IMR-90 (cell line): ENCODE data around the gene BMPER. TPM values are rescaled to one million over a fixed set of nuclear protein-coding genes. Genes with fewer than 3 reads are reported as not detected.

Experiments
- ATAC-seq: fragments of 200-7000 bp; cut with Tn5 transposase; 2 replicates; pipeline ENCODE4 v1.9.1; 2020; ENCODE audit warnings: low read depth, mild to moderate bottlenecking, moderate library complexity
- BruUV-seq: library from RNA; stranded (reverse); fragments of 400-500 nt; replicated peaks from 2 replicates; lab custom pipeline; 2021; lab: Mats Ljungman, UMichigan
- CTCF ChIA-PET: fragments of 300-600 bp; formaldehyde crosslinking; extraction: SDS; loops from one replicate; lab custom pipeline; 2021; ENCODE audit warnings: antibody characterized with exemption; lab: Yijun Ruan, JAX
- POLR2A ChIA-PET: fragments of 300-600 bp; sonication (Branson Sonifier 250); formaldehyde crosslinking; loops from one replicate; lab custom pipeline; 2022; ENCODE audit warnings: antibody characterized with exemption; ENCODE audit not compliant: unreplicated experiment; lab: Charles Lee
- DNase-seq: peaks from one replicate; pipeline ENCODE4 v3.0.0; 2013
- H2AFZ ChIP-seq: replicated peaks from 2 replicates; pipeline ENCODE3; 2013; ENCODE audit warnings: low read length, mild to moderate bottlenecking; ENCODE audit not compliant: poor library complexity
- H2AK5ac ChIP-seq: 2 replicates; pipeline ENCODE4 v1.6.1; 2013; ENCODE audit warnings: low read depth, low read length, inconsistent platforms
- H2AK9ac ChIP-seq: replicated peaks from 2 replicates; pipeline ENCODE3; 2013; ENCODE audit warnings: mild to moderate bottlenecking, low read depth, low read length, moderate library complexity; ENCODE audit not compliant: poor library complexity
- H2BK120ac ChIP-seq: 2 replicates; pipeline ENCODE4 v1.6.1; 2013; ENCODE audit warnings: low read depth, low read length, inconsistent platforms
- H2BK15ac ChIP-seq: 3 replicates; pipeline ENCODE4 v1.6.1; 2013; ENCODE audit warnings: low read depth, low read length, inconsistent platforms
- H2BK20ac ChIP-seq: 2 replicates; pipeline ENCODE4 v1.6.1; 2013; ENCODE audit warnings: low read depth, mild to moderate bottlenecking, inconsistent platforms, low read length, moderate library complexity
- H2BK5ac ChIP-seq: 2 replicates; pipeline ENCODE4 v1.6.1; 2013; ENCODE audit warnings: mild to moderate bottlenecking, low read depth, low read length, inconsistent platforms; ENCODE audit not compliant: poor library complexity, severe bottlenecking
- H3K14ac ChIP-seq: replicated peaks from 2 replicates; pipeline ENCODE4 v1.6.1; 2013; ENCODE audit warnings: low read depth, low read length, inconsistent platforms
- H3K18ac ChIP-seq: 2 replicates; pipeline ENCODE4 v1.6.1; 2013; ENCODE audit warnings: low read depth, low read length, control low read depth
- H3K23ac ChIP-seq: 2 replicates; pipeline ENCODE4 v1.6.1; 2013; ENCODE audit warnings: low read depth, low read length, inconsistent platforms
- H3K27ac ChIP-seq: 2 replicates; pipeline ENCODE4 v1.5.1; 2013; ENCODE audit warnings: mild to moderate bottlenecking, control low read depth, low read length; ENCODE audit not compliant: insufficient read depth
- H3K27me3 ChIP-seq: 2 replicates; pipeline ENCODE4 v1.6.1; 2013; ENCODE audit warnings: low read length; ENCODE audit not compliant: control insufficient read depth, insufficient read depth
- H3K36me3 ChIP-seq: 2 replicates; pipeline ENCODE4 v1.6.1; 2013; ENCODE audit warnings: low read length, mixed read lengths; ENCODE audit not compliant: control insufficient read depth, insufficient read depth
- H3K4ac ChIP-seq: 2 replicates; pipeline ENCODE4 v1.6.1; 2013; ENCODE audit warnings: low read depth, low read length, inconsistent platforms
- H3K4me1 ChIP-seq: 2 replicates; pipeline ENCODE4 v1.6.1; 2013; ENCODE audit warnings: low read length, mixed read lengths; ENCODE audit not compliant: control insufficient read depth, insufficient read depth
- H3K4me2 ChIP-seq: 2 replicates; pipeline ENCODE4 v1.6.1; 2013; ENCODE audit warnings: low read depth, mild to moderate bottlenecking, control low read depth, low read length, moderate library complexity
- H3K4me3 ChIP-seq: 2 replicates; pipeline ENCODE4 v1.5.1; 2013; ENCODE audit warnings: low read depth, mild to moderate bottlenecking, control low read depth, low read length, moderate library complexity; ENCODE audit not compliant: insufficient read depth
- H3K56ac ChIP-seq: 2 replicates; pipeline ENCODE4 v1.6.1; 2013; ENCODE audit warnings: low read length, inconsistent platforms; ENCODE audit not compliant: insufficient read depth; ENCODE audit errors: extremely low read depth
- H3K79me1 ChIP-seq, 2 experiments: 2 replicates each; pipeline ENCODE4 v1.6.1; 2013; ENCODE audit warnings: low read length in 2 of 2, inconsistent platforms in 1 of 2, low read depth in 1 of 2
- H3K9ac ChIP-seq: 2 replicates; pipeline ENCODE4 v1.6.1; 2013; ENCODE audit warnings: low read depth, low read length, control low read depth
- H3K9me1 ChIP-seq: 2 replicates; pipeline ENCODE4 v1.6.1; 2013; ENCODE audit warnings: low read length, inconsistent platforms; ENCODE audit not compliant: insufficient read depth
- H3K9me3 ChIP-seq: 2 replicates; pipeline ENCODE4 v1.6.1; 2013; ENCODE audit warnings: low read length; ENCODE audit not compliant: control insufficient read depth, insufficient read depth
- H4K20me1 ChIP-seq: 2 replicates; pipeline ENCODE4 v1.6.1; 2013; ENCODE audit warnings: low read length, inconsistent platforms; ENCODE audit not compliant: insufficient read depth
- H4K5ac ChIP-seq: 2 replicates; pipeline ENCODE4 v1.6.1; 2013; ENCODE audit warnings: mild to moderate bottlenecking, low read depth, low read length, control low read depth
- H4K8ac ChIP-seq, 2 experiments: 2 replicates each; pipeline ENCODE4 v1.6.1; 2013; ENCODE audit warnings: low read depth in 2 of 2, low read length in 2 of 2, control low read depth in 1 of 2, inconsistent platforms in 1 of 2
- H4K91ac ChIP-seq: 2 replicates; pipeline ENCODE4 v1.6.1; 2013; ENCODE audit warnings: low read depth, low read length, inconsistent platforms; ENCODE audit not compliant: insufficient read depth
- BHLHE40 ChIP-seq: fragments of 150-350 bp; IDR thresholded peaks from 2 replicates; pipeline ENCODE4 v1.6.1; 2016; ENCODE audit warnings: mild to moderate bottlenecking, low read depth, low read length
- CEBPB ChIP-seq: IDR thresholded peaks from 2 replicates; pipeline ENCODE4 v1.6.1; 2012; ENCODE audit warnings: low read depth, low read length, improper control_type of control experiment
- CHD1 ChIP-seq: IDR thresholded peaks from 2 replicates; pipeline ENCODE4 v1.6.1; 2012; ENCODE audit warnings: low read depth, low read length, improper control_type of control experiment
- FOS ChIP-seq: fragments of 150-350 bp; IDR thresholded peaks from 2 replicates; pipeline ENCODE4 v1.6.1; 2016; ENCODE audit warnings: low read depth, low read length
- MAFK ChIP-seq: IDR thresholded peaks from 2 replicates; pipeline ENCODE4 v1.6.1; 2012; ENCODE audit warnings: low read depth, low read length, improper control_type of control experiment
- MAZ ChIP-seq: IDR thresholded peaks from 2 replicates; pipeline ENCODE4 v1.6.1; 2012; ENCODE audit warnings: low read depth, mild to moderate bottlenecking, low read length, improper control_type of control experiment, moderate library complexity, borderline replicate concordance
- MXI1 ChIP-seq: IDR thresholded peaks from 2 replicates; pipeline ENCODE4 v1.6.1; 2012; ENCODE audit warnings: low read depth, mild to moderate bottlenecking, low read length, moderate library complexity, borderline replicate concordance
- NFE2L2 ChIP-seq: fragments of 150-350 bp; IDR thresholded peaks from 2 replicates; pipeline ENCODE4 v1.6.1; 2016; ENCODE audit warnings: low read depth, mild to moderate bottlenecking, low read length
- POLR2A ChIP-seq: IDR thresholded peaks from 2 replicates; pipeline ENCODE4 v1.6.1; 2012; ENCODE audit warnings: mild to moderate bottlenecking, low read depth, low read length
- RAD21 ChIP-seq: IDR thresholded peaks from 2 replicates; pipeline ENCODE4 v1.6.1; 2012; ENCODE audit warnings: low read length, improper control_type of control experiment
- RCOR1 ChIP-seq: IDR thresholded peaks from 2 replicates; pipeline ENCODE4 v1.6.1; 2012; ENCODE audit warnings: mild to moderate bottlenecking, low read length, improper control_type of control experiment; ENCODE audit not compliant: insufficient replicate concordance
- RFX5 ChIP-seq: IDR thresholded peaks from 2 replicates; pipeline ENCODE4 v1.8.0; 2012; ENCODE audit warnings: low read depth, mild to moderate bottlenecking, low read length, moderate library complexity
- SMC3 ChIP-seq: fragments of 150-350 bp; IDR thresholded peaks from 2 replicates; pipeline ENCODE4 v1.6.1; 2016; ENCODE audit warnings: low read depth, mild to moderate bottlenecking, antibody characterized with exemption, low read length, moderate library complexity
- USF2 ChIP-seq: fragments of 150-350 bp; IDR thresholded peaks from 2 replicates; pipeline ENCODE4 v1.6.1; 2017; ENCODE audit warnings: mild to moderate bottlenecking, antibody characterized with exemption, low read length, low read depth
- WGBS, 2 experiments: methylation state at CpG; one replicate each; pipeline versions ENCODE4 v1.1.5 to v1.1.7; 2013; ENCODE audit warnings: missing lambda C conversion rate in 2 of 2; ENCODE audit not compliant: insufficient read length in 1 of 2; ENCODE audit errors: extremely low coverage in 2 of 2; 5-methylcytosine and 5-hydroxymethylcytosine counted together
- dilution Hi-C: fragments of 300-500 bp; cut with HindIII; formaldehyde crosslinking; loops from one replicate; pipeline ENCODE4 v1.14.3; 2018; ENCODE audit warnings: low sequenced_read_pairs; ENCODE audit not compliant: unreplicated experiment
- in situ Hi-C: fragments of 300-500 bp; cut with MboI; formaldehyde crosslinking; loops from 3 replicates; pipeline ENCODE4 v1.14.3; 2019; ENCODE audit warnings: low sequenced_read_pairs, inconsistent platforms, mixed read lengths
- intact Hi-C: fragments of 100-400 bp; cut with micrococcal nuclease; formaldehyde crosslinking; loops from 2 replicates; pipeline ENCODE4 v1.10.0; 2022
- polyA plus RNA-seq, 3 experiments: library from polyadenylated mRNA; depleted of rRNA; stranded (reverse); fragments of >200 nt; gene quantifications; 2 replicates each; pipeline ENCODE4 v1.2.3, GENCODE V29; 2012; ENCODE audit warnings: low replicate concordance in 1 of 3
- total RNA-seq: library from RNA; depleted of rRNA; stranded (reverse); fragments of >200 nt; gene quantifications from 2 replicates; pipeline ENCODE4 v1.2.3, GENCODE V29; 2012
- TF ChIP-seq, protein P1 (sequence below): conservative IDR thresholded peaks from 2 replicates; pipeline ENCODE4 v1.5.1; 2012; ENCODE audit warnings: mild to moderate bottlenecking, low read depth, low read length, improper control_type of control experiment
- TF ChIP-seq, protein P2 (sequence below): fragments of 150-350 bp; IDR thresholded peaks from 2 replicates; pipeline ENCODE4 v1.6.1; 2016; ENCODE audit warnings: low read depth, mild to moderate bottlenecking, low read length, moderate library complexity, borderline replicate concordance

BMPER gene
- total and polyA plus RNA-seq, 2 of the 4 experiments (the other 2 are of a cell fraction): 6.2 to 7.9 TPM

- H2AK9ac ChIP-seq: no peak overlapping the region
- ATAC-seq: no peak
- no peak overlapping the region for H3K18ac ChIP-seq
- no CpG with 5 or more reads among the region's 1 CpG for WGBS, 2 experiments
- no TSS peak for BruUV-seq
- H3K27me3 ChIP-seq: no peaks in the 10 kb centered on the region
- no peaks in the 10 kb centered on the region for H3K79me1 ChIP-seq
- dilution Hi-C loops: no loop called here
- peaks cover 2% of the 10 kb centered on the region for H3K36me3 ChIP-seq
- in situ Hi-C loops: no loop called here
- H3K9ac ChIP-seq: no peak overlapping the region
- TF ChIP-seq RFX5 (no peak), MAFK (no peak), MXI1 (no peak), MAZ (no peak), CHD1 (no peak), NFE2L2 (no peak), SMC3 (no peak), BHLHE40 (no peak), CEBPB (no peak), POLR2A (no peak), USF2 (no peak), RAD21 (no peak), RCOR1 (no peak), FOS (no peak)
- TF ChIP-seq, protein P1, sequence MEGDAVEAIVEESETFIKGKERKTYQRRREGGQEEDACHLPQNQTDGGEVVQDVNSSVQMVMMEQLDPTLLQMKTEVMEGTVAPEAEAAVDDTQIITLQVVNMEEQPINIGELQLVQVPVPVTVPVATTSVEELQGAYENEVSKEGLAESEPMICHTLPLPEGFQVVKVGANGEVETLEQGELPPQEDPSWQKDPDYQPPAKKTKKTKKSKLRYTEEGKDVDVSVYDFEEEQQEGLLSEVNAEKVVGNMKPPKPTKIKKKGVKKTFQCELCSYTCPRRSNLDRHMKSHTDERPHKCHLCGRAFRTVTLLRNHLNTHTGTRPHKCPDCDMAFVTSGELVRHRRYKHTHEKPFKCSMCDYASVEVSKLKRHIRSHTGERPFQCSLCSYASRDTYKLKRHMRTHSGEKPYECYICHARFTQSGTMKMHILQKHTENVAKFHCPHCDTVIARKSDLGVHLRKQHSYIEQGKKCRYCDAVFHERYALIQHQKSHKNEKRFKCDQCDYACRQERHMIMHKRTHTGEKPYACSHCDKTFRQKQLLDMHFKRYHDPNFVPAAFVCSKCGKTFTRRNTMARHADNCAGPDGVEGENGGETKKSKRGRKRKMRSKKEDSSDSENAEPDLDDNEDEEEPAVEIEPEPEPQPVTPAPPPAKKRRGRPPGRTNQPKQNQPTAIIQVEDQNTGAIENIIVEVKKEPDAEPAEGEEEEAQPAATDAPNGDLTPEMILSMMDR: no peak
- TF ChIP-seq, protein P2, sequence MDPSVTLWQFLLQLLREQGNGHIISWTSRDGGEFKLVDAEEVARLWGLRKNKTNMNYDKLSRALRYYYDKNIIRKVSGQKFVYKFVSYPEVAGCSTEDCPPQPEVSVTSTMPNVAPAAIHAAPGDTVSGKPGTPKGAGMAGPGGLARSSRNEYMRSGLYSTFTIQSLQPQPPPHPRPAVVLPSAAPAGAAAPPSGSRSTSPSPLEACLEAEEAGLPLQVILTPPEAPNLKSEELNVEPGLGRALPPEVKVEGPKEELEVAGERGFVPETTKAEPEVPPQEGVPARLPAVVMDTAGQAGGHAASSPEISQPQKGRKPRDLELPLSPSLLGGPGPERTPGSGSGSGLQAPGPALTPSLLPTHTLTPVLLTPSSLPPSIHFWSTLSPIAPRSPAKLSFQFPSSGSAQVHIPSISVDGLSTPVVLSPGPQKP: no peak
- H3K27ac ChIP-seq: no peak overlapping the region
- H2BK15ac ChIP-seq: no peak overlapping the region
- H2AFZ ChIP-seq: no peak overlapping the region
- H4K91ac ChIP-seq: no peak overlapping the region
- H2BK5ac ChIP-seq: no peak overlapping the region
- ChIA-PET POLR2A (no interaction called here), CTCF (no interaction called here)
- H3K4me1 ChIP-seq: no peaks in the 10 kb centered on the region; the same call in 1 of the 2 replicates
- H3K4me3 ChIP-seq: no peak overlapping the region
- H2BK20ac ChIP-seq: no peak overlapping the region
- no peak overlapping the region for H4K8ac ChIP-seq
- H3K23ac ChIP-seq: no peak overlapping the region
- no peak for DNase-seq
- H3K56ac ChIP-seq: no peak overlapping the region
- no peak overlapping the region for H3K4me2 ChIP-seq
- H4K20me1 ChIP-seq: no peaks in the 10 kb centered on the region
- no peaks in the 10 kb centered on the region for H3K9me1 ChIP-seq
- no peaks in the 10 kb centered on the region for H3K9me3 ChIP-seq
- no peak overlapping the region for H3K14ac ChIP-seq
- intact Hi-C loops: loop anchor here (5.0 to 10.0 kb wide), 2 partner anchors 840 to 897 kb away; no protein-coding TSS in a partner anchor
- no peak overlapping the region for H3K4ac ChIP-seq
- no peak overlapping the region for H2AK5ac ChIP-seq
- no peak overlapping the region; the same call in 1 of the 2 replicates for H4K5ac ChIP-seq
- no peak overlapping the region for H2BK120ac ChIP-seq
Measured at GRCh38 chr7:34084651-34085050, 179.3 kb downstream of the BMPER start.
